GM13976 (cell line): Measurements from ENCODE around the gene KCNQ5.

Experiments
- DNase-seq: peaks from one replicate; pipeline ENCODE4 v3.0.0; 2012; ENCODE audit warnings: low spot score
- in situ Hi-C: fragments of 300-500 bp; cut with MboI; formaldehyde crosslinking; loops from one replicate; pipeline ENCODE4 v1.12.0; 2022; ENCODE audit warnings: low sequenced_read_pairs, mixed read lengths, inconsistent platforms; ENCODE audit not compliant: unreplicated experiment
- TF ChIP-seq, protein P1 (sequence below): IDR thresholded peaks from 2 replicates; pipeline ENCODE4 v1.5.1; 2012; ENCODE audit warnings: borderline replicate concordance, mild to moderate bottlenecking; ENCODE audit not compliant: insufficient read depth; ENCODE audit errors: extremely low read depth, missing control alignments, control extremely low read depth

KCNQ5 gene

DNA sequence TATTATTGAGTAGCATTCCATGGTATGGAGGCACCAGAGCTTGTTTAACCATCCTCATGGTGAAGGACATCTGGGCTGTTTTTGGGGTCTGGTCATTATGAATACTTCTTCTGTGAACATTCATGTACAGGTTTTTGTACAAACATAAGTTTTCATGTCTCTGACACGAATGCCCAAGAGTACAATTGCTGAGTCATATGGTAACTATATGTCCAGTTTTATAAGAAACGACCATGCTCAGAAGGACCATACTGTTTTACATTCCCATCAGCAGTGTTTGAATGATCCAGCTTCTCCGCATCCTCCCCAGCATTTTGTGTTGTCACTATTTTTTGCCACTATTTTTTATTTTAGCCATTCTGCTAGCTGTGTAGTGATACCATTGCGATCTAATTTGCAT is 414.8 kb downstream of the KCNQ5 start:
- in situ Hi-C loops, result no loop called here
- TF ChIP-seq, protein P1, sequence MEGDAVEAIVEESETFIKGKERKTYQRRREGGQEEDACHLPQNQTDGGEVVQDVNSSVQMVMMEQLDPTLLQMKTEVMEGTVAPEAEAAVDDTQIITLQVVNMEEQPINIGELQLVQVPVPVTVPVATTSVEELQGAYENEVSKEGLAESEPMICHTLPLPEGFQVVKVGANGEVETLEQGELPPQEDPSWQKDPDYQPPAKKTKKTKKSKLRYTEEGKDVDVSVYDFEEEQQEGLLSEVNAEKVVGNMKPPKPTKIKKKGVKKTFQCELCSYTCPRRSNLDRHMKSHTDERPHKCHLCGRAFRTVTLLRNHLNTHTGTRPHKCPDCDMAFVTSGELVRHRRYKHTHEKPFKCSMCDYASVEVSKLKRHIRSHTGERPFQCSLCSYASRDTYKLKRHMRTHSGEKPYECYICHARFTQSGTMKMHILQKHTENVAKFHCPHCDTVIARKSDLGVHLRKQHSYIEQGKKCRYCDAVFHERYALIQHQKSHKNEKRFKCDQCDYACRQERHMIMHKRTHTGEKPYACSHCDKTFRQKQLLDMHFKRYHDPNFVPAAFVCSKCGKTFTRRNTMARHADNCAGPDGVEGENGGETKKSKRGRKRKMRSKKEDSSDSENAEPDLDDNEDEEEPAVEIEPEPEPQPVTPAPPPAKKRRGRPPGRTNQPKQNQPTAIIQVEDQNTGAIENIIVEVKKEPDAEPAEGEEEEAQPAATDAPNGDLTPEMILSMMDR, result no peak

GRCh38 chr6:73041051-73041450 is 419.2 kb downstream of the KCNQ5 start:
- DNase-seq, result no peak
- in situ Hi-C loops, result no loop called here
- TF ChIP-seq, protein P1, result no peak

More for the DNA sequence above, 414.8 kb downstream of the KCNQ5 start:
- DNase-seq, result no peak

DNA sequence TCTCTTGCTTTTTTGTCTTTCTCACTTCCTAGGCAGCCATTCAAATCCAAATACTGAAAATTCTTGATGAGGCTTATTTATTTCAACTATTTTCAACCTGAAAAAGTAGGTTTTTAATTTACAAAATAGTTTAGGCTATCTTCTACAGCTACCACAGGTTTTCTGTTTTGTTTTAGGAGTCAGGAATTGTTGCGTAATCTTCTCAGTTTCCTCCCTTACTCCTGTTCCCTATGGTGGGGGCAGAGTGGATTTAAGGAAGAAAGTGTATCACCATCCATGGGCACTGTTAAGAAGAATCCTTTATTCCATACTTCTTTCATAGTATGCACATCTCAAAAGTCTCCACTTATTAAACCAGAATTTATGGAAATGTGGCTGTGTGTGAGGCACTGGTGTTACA is 421.0 kb downstream of the KCNQ5 start:
- TF ChIP-seq, protein P1, result no peak
- in situ Hi-C loops, result no loop called here
- DNase-seq, result no peak

GRCh38 chr6:73043446-73043845 is 421.6 kb downstream of the KCNQ5 start:
- TF ChIP-seq, protein P1, result no peak
- DNase-seq, result no peak
- in situ Hi-C loops, result no loop called here

DNA sequence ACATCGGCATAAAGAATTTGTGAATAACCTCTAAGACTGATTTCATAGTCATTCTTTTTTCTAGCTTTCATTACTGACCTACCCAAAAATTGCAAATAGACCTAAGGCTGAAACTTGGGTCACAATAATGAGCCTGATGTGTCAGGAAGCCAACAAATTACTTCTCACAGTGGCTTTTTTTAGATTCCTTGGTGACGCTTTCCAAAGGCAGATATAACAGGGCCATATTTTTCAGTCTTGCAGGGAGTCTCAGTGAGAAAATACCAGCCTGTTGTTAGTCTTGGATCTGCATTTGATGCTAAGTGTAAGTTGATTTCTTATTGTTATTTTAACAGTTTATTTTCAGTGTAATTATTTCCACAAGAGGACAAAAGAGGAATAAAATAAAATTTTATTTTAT is 423.7 kb downstream of the KCNQ5 start:
- DNase-seq, result no peak
- TF ChIP-seq, protein P1, result no peak
- in situ Hi-C loops, result no loop called here

- TF ChIP-seq, protein P1, result no peak
- in situ Hi-C loops, result no loop called here
- DNase-seq, result no peak
These were observed 425.9 kb downstream of the KCNQ5 start for GRCh38 chr6:73047801-73048200.
